GM13977 (cell line): ENCODE data around the gene HBE1.
"Not testable (repeated sequence)": the region's sequence is repeated elsewhere in the genome, so short reads cannot be mapped to it uniquely, and the experiment has no call there.

Experiments used
- DNase-seq: peaks from one replicate; pipeline ENCODE4 v3.0.0; 2012; ENCODE audit warnings: low spot score
- CTCF ChIP-seq: IDR thresholded peaks from 2 replicates; pipeline ENCODE4 v1.5.1; 2012; ENCODE audit warnings: mild to moderate bottlenecking, control low read depth; ENCODE audit not compliant: insufficient read depth; ENCODE audit errors: extremely low read depth, missing control alignments
- in situ Hi-C: fragments of 300-500 bp; cut with MboI; formaldehyde crosslinking; loops from one replicate; pipeline ENCODE4 v1.12.0; 2022; ENCODE audit warnings: low sequenced_read_pairs, low pct_unique_long_range_greater_than_20kb, mixed read lengths, inconsistent platforms; ENCODE audit not compliant: unreplicated experiment

The HBE1 gene

GRCh38 chr11:5252919-5253265 is 16.9 kb downstream of the HBE1 start:
- in situ Hi-C loops = no loop called here
- TF ChIP-seq CTCF = no peak
- DNase-seq = no peak

- DNase-seq = no peak
- no peak for TF ChIP-seq CTCF
- in situ Hi-C loops = no loop called here
Observed at GRCh38 chr11:5252192-5252918, 17.4 kb downstream of the HBE1 start.

- no peak for TF ChIP-seq CTCF
- DNase-seq = no peak
- in situ Hi-C loops = no loop called here
Observed at GRCh38 chr11:5251746-5252145, 18.0 kb downstream of the HBE1 start.

GRCh38 chr11:5250543-5251204 is 19.1 kb downstream of the HBE1 start:
- no peak for TF ChIP-seq CTCF
- in situ Hi-C loops = no loop called here
- DNase-seq = no peak

- in situ Hi-C loops, DNase-seq: not testable (repeated sequence)
Observed at GRCh38 chr11:5249807-5250396, 19.8 kb downstream of the HBE1 start, which contains the start of gene HBG1. HBG1 (minus strand) TSS chr11:5249857; CDS start chr11:5249804, 53 bp downstream.

GRCh38 chr11:5248498-5248897 is 21.2 kb downstream of the HBE1 start:
- DNase-seq, in situ Hi-C loops: not testable (repeated sequence)

GRCh38 chr11:5247472-5248192 is 22.1 kb downstream of the HBE1 start:
- DNase-seq = no peak
- in situ Hi-C loops = no loop called here
- TF ChIP-seq CTCF = no peak
